Caco-2 (cell line): ENCODE data around the gene C13orf42. TPM values are rescaled to one million over a fixed set of nuclear protein-coding genes. Genes with fewer than 3 reads are reported as not detected.

Experiments used
- BruUV-seq: library from RNA; stranded (reverse); fragments of 400-500 nt; replicated peaks from 2 replicates; lab custom pipeline; 2021; lab: Mats Ljungman, UMichigan
- CTCF ChIA-PET: fragments of 300-600 bp; sonication (Branson Sonifier 250); formaldehyde crosslinking; loops from one replicate; lab custom pipeline; 2022; ENCODE audit warnings: antibody characterized with exemption; lab: Charles Lee
- POLR2A ChIA-PET: fragments of 300-600 bp; sonication (Branson Sonifier 250); formaldehyde crosslinking; loops from one replicate; lab custom pipeline; 2022; ENCODE audit warnings: antibody characterized with exemption; lab: Charles Lee
- DNase-seq, 2 experiments: peaks; one replicate each; pipeline versions ENCODE4 v3.0.0 to v3.0.0-alpha.2; 2020 to 2022
- H3K27me3 ChIP-seq: replicated peaks from 2 replicates; pipeline ENCODE4 v1.6.0; 2011; ENCODE audit warnings: low read length; ENCODE audit not compliant: control insufficient read depth, insufficient read depth
- H3K36me3 ChIP-seq: 2 replicates; pipeline ENCODE4 v1.5.1; 2011; ENCODE audit warnings: low read length; ENCODE audit not compliant: control insufficient read depth, insufficient read depth
- H3K4me1 ChIP-seq: fragments of 250-450 bp; sonication (Bioruptor Pico); 2 replicates; pipeline ENCODE4 v1.5.1; 2020; ENCODE audit warnings: mild to moderate bottlenecking
- H3K4me3 ChIP-seq: 2 replicates; pipeline ENCODE4 v1.5.1; 2011; ENCODE audit warnings: low read depth, mild to moderate bottlenecking, control low read depth, low read length
- H3K9me3 ChIP-seq: fragments of 250-450 bp; sonication (Bioruptor Pico); 2 replicates; pipeline ENCODE4 v1.5.1; 2020; ENCODE audit warnings: mild to moderate bottlenecking, moderate library complexity
- H3K27ac Mint-ChIP-seq: one replicate; pipeline ENCODE4 v1.8.0; 2022; ENCODE audit warnings: mixed read lengths; ENCODE audit not compliant: unreplicated experiment
- H3K27me3 Mint-ChIP-seq: one replicate; pipeline ENCODE4 v1.8.0; 2022; ENCODE audit warnings: mixed read lengths; ENCODE audit not compliant: insufficient read depth, unreplicated experiment
- H3K36me3 Mint-ChIP-seq: one replicate; pipeline ENCODE4 v1.8.0; 2022; ENCODE audit warnings: mild to moderate bottlenecking, mixed read lengths; ENCODE audit not compliant: insufficient read depth, unreplicated experiment
- H3K4me1 Mint-ChIP-seq: one replicate; pipeline ENCODE4 v1.8.0; 2022; ENCODE audit warnings: low read depth, mixed read lengths; ENCODE audit not compliant: unreplicated experiment
- H3K4me3 Mint-ChIP-seq: one replicate; pipeline ENCODE4 v1.8.0; 2022; ENCODE audit warnings: mild to moderate bottlenecking, moderate library complexity, mixed read lengths; ENCODE audit not compliant: unreplicated experiment
- H3K9me3 Mint-ChIP-seq: one replicate; pipeline ENCODE4 v1.8.0; 2022; ENCODE audit warnings: mixed read lengths; ENCODE audit not compliant: unreplicated experiment
- CTCF ChIP-seq, 2 experiments: fragments of 200-600 bp in 1 of 2; IDR thresholded peaks; 1 replicate in 1 of 2; 2 replicates in 1 of 2; pipeline versions ENCODE4 v1.5.1 to v1.8.0; 2011 to 2022; ENCODE audit warnings: antibody characterized with exemption in 1 of 2, control low read depth in 1 of 2, inconsistent platforms in 1 of 2, low read depth in 1 of 2, low read length in 1 of 2, mild to moderate bottlenecking in 1 of 2, moderate library complexity in 1 of 2; ENCODE audit not compliant: insufficient read depth in 1 of 2, severe bottlenecking in 1 of 2, unreplicated experiment in 1 of 2
- intact Hi-C: fragments of 100-400 bp; cut with micrococcal nuclease; formaldehyde crosslinking; loops from one replicate; pipeline ENCODE4 v1.10.0; 2022; ENCODE audit not compliant: unreplicated experiment
- total RNA-seq: library from RNA; stranded (reverse); gene quantifications from 2 replicates; pipeline ENCODE4 v1.2.3, GENCODE V29; 2022

The C13orf42 gene
- total RNA-seq, 1 experiment from 2014 or later = not detected

GRCh38 chr13:51044023-51044665, 66.9 kb downstream of the C13orf42 start:
- no peaks in the 10 kb centered on the region for H3K9me3 ChIP-seq
- Mint-ChIP-seq H3K27ac (no peak overlapping the region), H3K4me3 (no peak overlapping the region), H3K4me1 (no peaks in the 10 kb centered on the region), H3K36me3 (no peaks in the 10 kb centered on the region), H3K9me3 (no peaks in the 10 kb centered on the region), H3K27me3 (no peaks in the 10 kb centered on the region)
- no peaks in the 10 kb centered on the region for H3K36me3 ChIP-seq
- H3K4me3 ChIP-seq = no peak overlapping the region
- intact Hi-C loops = loop anchor here (1.0 to 2.0 kb wide), 4 partner anchors 27 to 75 kb away; no protein-coding TSS in a partner anchor
- ChIA-PET CTCF (interaction anchor here (1.0 to 2.4 kb wide), 7 partner anchors 9 to 77 kb away, joined by 3 to 10 read pairs (median 6); no protein-coding TSS in a partner anchor), POLR2A (no interaction called here)
- H3K27me3 ChIP-seq = no peaks in the 10 kb centered on the region
- peak in 1 of 2 experiments; percentile 72 for TF ChIP-seq CTCF (IDR thresholded peaks at IDR 0.05; ENCODE audit: insufficient read depth in 1 of 2, low read depth in 1 of 2, low read length in 1 of 2, severe bottlenecking in 1 of 2, unreplicated experiment in 1 of 2)
- DNase-seq = peak in 1 of 2 experiments; percentile 42
- BruUV-seq = no TSS peak
- H3K4me1 ChIP-seq = no peaks in the 10 kb centered on the region

- Mint-ChIP-seq H3K4me1 (no peaks in the 10 kb centered on the region), H3K27me3 (no peaks in the 10 kb centered on the region), H3K27ac (no peak overlapping the region), H3K36me3 (no peaks in the 10 kb centered on the region), H3K4me3 (no peak overlapping the region), H3K9me3 (no peaks in the 10 kb centered on the region)
- Histone ChIP-seq H3K27me3 (no peaks in the 10 kb centered on the region), H3K36me3 (no peaks in the 10 kb centered on the region), H3K4me1 (no peaks in the 10 kb centered on the region), H3K9me3 (no peaks in the 10 kb centered on the region), H3K4me3 (no peak overlapping the region)
- TF ChIP-seq CTCF (IDR thresholded peaks at IDR 0.05; ENCODE audit: insufficient read depth in 1 of 2, low read depth in 1 of 2, low read length in 1 of 2, severe bottlenecking in 1 of 2, unreplicated experiment in 1 of 2) = no peak
- no peak for DNase-seq
- POLR2A ChIA-PET = no interaction called here
- intact Hi-C loops = no loop called here
- CTCF ChIA-PET = interaction anchor here (1.1 to 2.4 kb wide), 6 partner anchors 8 to 76 kb away, joined by 3 to 10 read pairs (median 6); no protein-coding TSS in a partner anchor
- BruUV-seq = no TSS peak
These were observed 67.8 kb downstream of the C13orf42 start for GRCh38 chr13:51043310-51043709.

- H3K36me3 Mint-ChIP-seq = no peaks in the 10 kb centered on the region
- intact Hi-C loops = no loop called here
These were observed 69.4 kb downstream of the C13orf42 start for GRCh38 chr13:51041710-51042109.

More at GRCh38 chr13:51041710-51042109, 69.4 kb downstream of the C13orf42 start:
- BruUV-seq = no TSS peak
- no peak overlapping the region for H3K4me3 Mint-ChIP-seq
- Histone ChIP-seq H3K4me3 (no peak overlapping the region), H3K9me3 (no peaks in the 10 kb centered on the region), H3K4me1 (no peaks in the 10 kb centered on the region; the same call in 1 of the 2 replicates), H3K27me3 (no peaks in the 10 kb centered on the region), H3K36me3 (no peaks in the 10 kb centered on the region)
- CTCF ChIA-PET = no interaction called here
- DNase-seq = no peak
- POLR2A ChIA-PET = no interaction called here
- peaks cover 3% of the 10 kb centered on the region for H3K4me1 Mint-ChIP-seq
- no peak overlapping the region for H3K27ac Mint-ChIP-seq
- H3K27me3 Mint-ChIP-seq = no peaks in the 10 kb centered on the region
- no peaks in the 10 kb centered on the region for H3K9me3 Mint-ChIP-seq
- no peak for TF ChIP-seq CTCF (IDR thresholded peaks at IDR 0.05; ENCODE audit: insufficient read depth in 1 of 2, low read depth in 1 of 2, low read length in 1 of 2, severe bottlenecking in 1 of 2, unreplicated experiment in 1 of 2)
